A549 treated with DMSO at 1 μM for 4 hours (cell line): ENCODE data around the gene TP53BP1. TPM values are rescaled to one million over a fixed set of nuclear protein-coding genes. Genes with fewer than 3 reads are reported as not detected.

Source experiments
- total RNA-seq: library from RNA; stranded (reverse); fragments of 200-300 nt; extraction: Qiagen RNA extraction; gene quantifications from 5 replicates; pipeline ENCODE4 v1.2.3, GENCODE V29; 2022; ENCODE audit warnings: low read depth

The TP53BP1 gene
- total RNA-seq = 16.5 to 23.1 TPM (median 21.9 TPM) in 5 replicates

GRCh38 chr15:43492673-43493601 is at the start of gene TP53BP1:
TSS of gene TP53BP1 (minus strand) at chr15:43493156. CDS start at chr15:43493043, 113 bp downstream.

GRCh38 chr15:43517354-43518196 is 24.6 kb upstream of the TP53BP1 start, which contains the start of gene MAP1A:
TSS of gene MAP1A (plus strand) at chr15:43517608. CDS start at chr15:43521474, 3,866 bp downstream.

GRCh38 chr15:43370975-43371974 is 121.7 kb downstream of the TP53BP1 start, which contains the start of the genes TUBGCP4 and ZSCAN29:
TSS of gene TUBGCP4 (plus strand) at chr15:43371101. CDS start at chr15:43371355, 254 bp downstream.
TSS of gene ZSCAN29 (minus strand) at chr15:43371043. CDS start at chr15:43369913, 1,130 bp downstream.

Other genes with a start within 250 kb of the TP53BP1 start
- not detected in 5 replicates for gene TGM5, start 226.2 kb downstream of the TP53BP1 start, total RNA-seq
- gene TGM7, start 190.9 kb downstream of the TP53BP1 start, total RNA-seq = not detected in 5 replicates
- 7.2 to 8.8 TPM (median 7.7 TPM) in 5 replicates for gene LCMT2, start 162.6 kb downstream of the TP53BP1 start, total RNA-seq
- 9.9 to 13.0 TPM (median 11.2 TPM) in 5 replicates for gene ZSCAN29, start 122.1 kb downstream of the TP53BP1 start, total RNA-seq
- 4.0 to 8.1 TPM (median 6.3 TPM) in 5 replicates for gene TUBGCP4, start 122.1 kb downstream of the TP53BP1 start, total RNA-seq
- 0.75 to 0.99 TPM (median 0.84 TPM) in 5 replicates for gene MAP1A, start 24.5 kb upstream of the TP53BP1 start, total RNA-seq
- 5.3 to 8.8 TPM (median 7.2 TPM) in 5 replicates for gene PPIP5K1, start 97.1 kb upstream of the TP53BP1 start, total RNA-seq
- 2.5 to 4.8 TPM (median 4.2 TPM) in 5 replicates for gene CKMT1B, start 100.9 kb upstream of the TP53BP1 start, total RNA-seq
- gene STRC, start 125.6 kb upstream of the TP53BP1 start, total RNA-seq = 0.02 to 0.23 TPM (median 0.09 TPM) in 5 replicates
- gene CATSPER2, start 155.7 kb upstream of the TP53BP1 start, total RNA-seq = 0.36 to 1.9 TPM (median 0.69 TPM) in 5 replicates
- 2.2 to 3.1 TPM (median 2.7 TPM) in 5 replicates for gene CKMT1A, start 200.7 kb upstream of the TP53BP1 start, total RNA-seq